ENCODE measurements around the gene CHAD. TPM values are rescaled to one million over a fixed set of nuclear protein-coding genes. Genes with fewer than 3 reads are reported as not detected.

The CHAD gene
- total and polyA plus RNA-seq, 2 of the 13 experiments (the other 11 are each of a cell fraction or from before 2014, with no cell fraction given): 1.4 TPM; not detected in 1

DNA sequence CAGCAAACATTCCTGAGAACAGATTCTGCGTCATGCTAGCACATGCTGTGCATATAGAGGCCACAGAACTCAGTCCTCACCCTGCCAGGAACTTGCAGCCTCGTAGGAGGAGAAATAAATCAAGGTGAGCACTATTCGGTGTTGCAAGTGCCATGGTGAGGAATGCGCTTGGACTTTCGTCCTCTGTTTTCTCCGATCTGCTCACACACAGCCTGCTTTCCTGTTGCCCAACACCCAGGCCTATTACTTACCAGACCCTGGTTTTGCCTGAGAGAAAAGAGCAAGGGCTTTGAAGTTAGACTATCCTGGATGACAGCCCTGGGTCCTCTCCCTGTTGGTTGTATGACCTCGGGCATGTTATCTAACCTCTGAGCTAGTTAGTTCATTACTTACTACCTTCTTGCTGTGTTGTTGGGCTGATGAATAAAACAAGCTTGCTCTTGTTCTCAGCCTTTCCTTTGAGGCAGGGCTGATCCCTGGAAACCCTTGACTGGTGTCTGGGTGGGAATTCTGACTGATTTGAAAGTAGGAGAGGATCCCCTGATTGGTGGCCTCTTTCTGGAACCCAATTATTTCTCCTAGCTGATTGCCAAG, 39.8 kb downstream of the CHAD start (continued):
- TF ChIP-seq NFE2L1 (CRISPR knock-in tag; IDR thresholded peaks at IDR 0.05; ENCODE audit: borderline replicate concordance): no peak
- TF ChIP-seq YEATS2 (CRISPR knock-in tag; IDR thresholded peaks at IDR 0.05; ENCODE audit: borderline replicate concordance): peak; percentile 92
- 0 out of 2 replicates have a peak, but pooled peaks have one; percentile 38 for TF ChIP-seq PHF8 (CRISPR knock-in tag; IDR thresholded peaks at IDR 0.05)
- TF ChIP-seq SRSF9 (IDR thresholded peaks at IDR 0.05; ENCODE audit: borderline replicate concordance, insufficient read depth, low read depth, low read length, poor library complexity, severe bottlenecking): no peak
- peak; percentile 99 for TF ChIP-seq CEBPB (IDR thresholded peaks at IDR 0.05; ENCODE audit: borderline replicate concordance, low read depth, low read length)
- TF ChIP-seq ZNF230 (CRISPR knock-in tag; IDR thresholded peaks at IDR 0.05): peak; percentile 43; the same call in 1 of the 2 replicates
- TF ChIP-seq NCOA2 (CRISPR knock-in tag; IDR thresholded peaks at IDR 0.05): peak; percentile 93
- peak; percentile 12; the same call in 1 of the 2 replicates for TF ChIP-seq ZFP36L1 (CRISPR knock-in tag; IDR thresholded peaks at IDR 0.05)
- no peak for TF ChIP-seq ZNF296 (CRISPR knock-in tag; conservative IDR thresholded peaks at IDR 0.05)
- no peak for TF ChIP-seq ZNF790 (CRISPR knock-in tag; IDR thresholded peaks at IDR 0.05; ENCODE audit: borderline replicate concordance)
- TF ChIP-seq RARA (CRISPR knock-in tag; IDR thresholded peaks at IDR 0.05): peak; percentile 95
- peak; percentile 90 for TF ChIP-seq REPIN1 (CRISPR knock-in tag; IDR thresholded peaks at IDR 0.05; ENCODE audit: borderline replicate concordance, low read depth)
- TF ChIP-seq FOXK1 (CRISPR knock-in tag; IDR thresholded peaks at IDR 0.05; ENCODE audit: borderline replicate concordance, low read depth): peak; percentile 89; the same call in 1 of the 2 replicates
- no peak for TF ChIP-seq ZNF598 (CRISPR knock-in tag; IDR thresholded peaks at IDR 0.05; ENCODE audit: borderline replicate concordance)
- TF ChIP-seq, protein P1, sequence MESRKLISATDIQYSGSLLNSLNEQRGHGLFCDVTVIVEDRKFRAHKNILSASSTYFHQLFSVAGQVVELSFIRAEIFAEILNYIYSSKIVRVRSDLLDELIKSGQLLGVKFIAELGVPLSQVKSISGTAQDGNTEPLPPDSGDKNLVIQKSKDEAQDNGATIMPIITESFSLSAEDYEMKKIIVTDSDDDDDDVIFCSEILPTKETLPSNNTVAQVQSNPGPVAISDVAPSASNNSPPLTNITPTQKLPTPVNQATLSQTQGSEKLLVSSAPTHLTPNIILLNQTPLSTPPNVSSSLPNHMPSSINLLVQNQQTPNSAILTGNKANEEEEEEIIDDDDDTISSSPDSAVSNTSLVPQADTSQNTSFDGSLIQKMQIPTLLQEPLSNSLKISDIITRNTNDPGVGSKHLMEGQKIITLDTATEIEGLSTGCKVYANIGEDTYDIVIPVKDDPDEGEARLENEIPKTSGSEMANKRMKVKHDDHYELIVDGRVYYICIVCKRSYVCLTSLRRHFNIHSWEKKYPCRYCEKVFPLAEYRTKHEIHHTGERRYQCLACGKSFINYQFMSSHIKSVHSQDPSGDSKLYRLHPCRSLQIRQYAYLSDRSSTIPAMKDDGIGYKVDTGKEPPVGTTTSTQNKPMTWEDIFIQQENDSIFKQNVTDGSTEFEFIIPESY (CRISPR knock-in tag; IDR thresholded peaks at IDR 0.05): peak; percentile 79; the same call in 1 of the 2 replicates
- TF ChIP-seq ZNF431 (CRISPR knock-in tag; IDR thresholded peaks at IDR 0.05; ENCODE audit: borderline replicate concordance, low read depth): no peak; the same call in 1 of the 2 replicates
- TF ChIP-seq AGO2 (optimal IDR thresholded peaks at IDR 0.05; ENCODE audit: low read depth, low read length): no peak
- peak; percentile 99 for TF ChIP-seq CEBPG (CRISPR knock-in tag; IDR thresholded peaks at IDR 0.05)
- TF ChIP-seq NPAS2 (CRISPR knock-in tag; IDR thresholded peaks at IDR 0.05; ENCODE audit: borderline replicate concordance): no peak
- TF ChIP-seq DNMT3B (CRISPR knock-in tag; conservative IDR thresholded peaks at IDR 0.05): peak; percentile 83
- 0 out of 2 replicates have a peak, but pooled peaks have one; percentile 53 for TF ChIP-seq KAT7 (CRISPR knock-in tag; IDR thresholded peaks at IDR 0.05; ENCODE audit: borderline replicate concordance)
- TF ChIP-seq ZNF674 (CRISPR knock-in tag; IDR thresholded peaks at IDR 0.05; ENCODE audit: low read depth): no peak
- TF ChIP-seq KLF6 (CRISPR knock-in tag; IDR thresholded peaks at IDR 0.05): peak; percentile 79; the same call in 1 of the 2 replicates
- no peak for TF ChIP-seq HNRNPH1 (optimal IDR thresholded peaks at IDR 0.05; ENCODE audit: low read depth, low read length)
- TF ChIP-seq ZSCAN12 (CRISPR knock-in tag; IDR thresholded peaks at IDR 0.05): no peak
- TF ChIP-seq SATB2 (CRISPR knock-in tag; IDR thresholded peaks at IDR 0.05): no peak
- no peak for TF ChIP-seq RNF2 (conservative IDR thresholded peaks at IDR 0.05; ENCODE audit: low read depth)
- peak; percentile 54 for TF ChIP-seq KDM1A (CRISPR knock-in tag; IDR thresholded peaks at IDR 0.05)
- peak in 1 of 2 experiments; percentile 95; a peak in 2 of 4 replicates for TF ChIP-seq KLF16 (CRISPR knock-in tag; IDR thresholded peaks at IDR 0.05)
